CD4-positive, CD25-positive, alpha-beta regulatory T cell (primary cell): ENCODE data around the gene GJA1. TPM values are rescaled to one million over a fixed set of nuclear protein-coding genes. Genes with fewer than 3 reads are reported as not detected.
A peak's percentile ranks its signal among the peaks of the same experiment; 100 is the strongest.
"Not testable (repeated sequence)": the region's sequence is repeated elsewhere in the genome, so short reads cannot be mapped to it uniquely, and the experiment has no call there.

Experiments
- ATAC-seq, 2 donors: fragments of 150-1000 bp; cut with Tn5 transposase; one replicate each; pipeline ENCODE4 v1.10.0; 2021; ENCODE audit warnings: low read depth in 2 of 2, moderate number of reproducible peaks in 2 of 2, moderate library complexity in 1 of 2
- DNase-seq, 3 donors: peaks; one replicate each; pipeline versions ENCODE4 v3.0.0 to v3.0.0-alpha.2; 2012 to 2022; ENCODE audit warnings: mixed read lengths in 1 of 3
- H3K27ac ChIP-seq: one replicate; pipeline ENCODE4 v1.7.0; 2013; ENCODE audit warnings: mild to moderate bottlenecking, low read length; ENCODE audit not compliant: insufficient read depth, poor library complexity, severe bottlenecking
- H3K27me3 ChIP-seq: one replicate; pipeline ENCODE4 v1.7.0; 2013; ENCODE audit warnings: low read length; ENCODE audit not compliant: control insufficient read depth, insufficient read depth
- H3K36me3 ChIP-seq: one replicate; pipeline ENCODE4 v1.7.0; 2013; ENCODE audit warnings: mild to moderate bottlenecking, low read length, moderate library complexity; ENCODE audit not compliant: control insufficient read depth, insufficient read depth
- H3K4me1 ChIP-seq: 2 replicates; pipeline ENCODE4 v1.7.0; 2013; ENCODE audit warnings: mild to moderate bottlenecking, low read length; ENCODE audit not compliant: insufficient read depth, control insufficient read depth, poor library complexity, severe bottlenecking
- H3K4me3 ChIP-seq: one replicate; pipeline ENCODE4 v1.7.0; 2013; ENCODE audit warnings: low read depth, mild to moderate bottlenecking, low read length, moderate library complexity
- H3K9me3 ChIP-seq, 2 experiments: 1 replicate in 1 of 2; 2 replicates in 1 of 2; pipeline ENCODE4 v1.7.0; 2013; ENCODE audit warnings: low read length in 2 of 2, mild to moderate bottlenecking in 1 of 2, moderate library complexity in 1 of 2; ENCODE audit not compliant: control insufficient read depth in 2 of 2
- H3K27ac Mint-ChIP-seq, 3 donors: one replicate each; pipeline ENCODE4 v1.8.0; 2020 to 2022; ENCODE audit warnings: mild to moderate bottlenecking in 3 of 3, mixed read lengths in 3 of 3, moderate library complexity in 2 of 3
- H3K27me3 Mint-ChIP-seq: one replicate; pipeline ENCODE4 v1.8.0; 2022; ENCODE audit warnings: mild to moderate bottlenecking, mixed read lengths
- H3K36me3 Mint-ChIP-seq: one replicate; pipeline ENCODE4 v1.8.0; 2020; ENCODE audit warnings: mixed read lengths
- H3K4me1 Mint-ChIP-seq, 4 donors: one replicate each; pipeline ENCODE4 v1.8.0; 2020 to 2022; ENCODE audit warnings: mixed read lengths in 4 of 4, mild to moderate bottlenecking in 1 of 4
- H3K4me3 Mint-ChIP-seq, 4 donors: one replicate each; pipeline ENCODE4 v1.8.0; 2020 to 2022; ENCODE audit warnings: mild to moderate bottlenecking in 4 of 4, mixed read lengths in 4 of 4, moderate library complexity in 3 of 4
- H3K9me3 Mint-ChIP-seq, 7 donors: one replicate each; pipeline ENCODE4 v1.8.0; 2020 to 2022; ENCODE audit warnings: mixed read lengths in 7 of 7, mild to moderate bottlenecking in 3 of 7, moderate library complexity in 2 of 7
- polyA plus RNA-seq, 4 donors: library from polyadenylated mRNA; unstranded; fragments of 300-500 nt; fragmentation: Illumina TruSeq; gene quantifications; one replicate each; pipeline ENCODE4 v1.2.3, GENCODE V29; 2021
- total RNA-seq: library from RNA; stranded (reverse); gene quantifications from one replicate; pipeline ENCODE4 v1.2.3, GENCODE V29; 2022

Gene GJA1
- total RNA-seq (not detected), polyA plus RNA-seq (not detected)

GRCh38 chr6:121435444-121436069 is at the start of gene GJA1:
Gene GJA1 (plus strand): TSS chr6:121435646. CDS start chr6:121446848, 11,202 bp downstream.
- Histone ChIP-seq H3K27me3 (peaks cover 28% of the 10 kb centered on the region), H3K4me1 (peaks cover 8% of the 10 kb centered on the region), H3K9me3 (no peaks in the 10 kb centered on the region), H3K4me3 (peak within 1 kb of the TSS; percentile 10), H3K27ac (no peak within 1 kb of the TSS), H3K36me3 (no peaks in the 10 kb centered on the region)
- Mint-ChIP-seq H3K4me3 (peak within 1 kb of the TSS in 3 of 4 donors; percentile 65 to 83 (median 71)), H3K4me1 (peaks cover 0 to 27% (median 9%) of the 10 kb centered on the region in 4 donors), H3K27ac (no peak within 1 kb of the TSS), H3K9me3 (no peaks in the 10 kb centered on the region), H3K27me3 (peaks cover 48% of the 10 kb centered on the region), H3K36me3 (no peaks in the 10 kb centered on the region)
- DNase-seq (no peak), ATAC-seq (no peak)

- not testable (repeated sequence) for H3K27ac ChIP-seq, H3K27ac Mint-ChIP-seq, H3K4me1 Mint-ChIP-seq, H3K4me3 Mint-ChIP-seq, H3K9me3 Mint-ChIP-seq, H3K4me1 ChIP-seq, H3K9me3 ChIP-seq, ATAC-seq, H3K36me3 ChIP-seq, DNase-seq, H3K4me3 ChIP-seq, H3K27me3 Mint-ChIP-seq, H3K27me3 ChIP-seq, H3K36me3 Mint-ChIP-seq
Observed at GRCh38 chr6:121386551-121386950, 48.9 kb upstream of the GJA1 start.

GRCh38 chr6:121389419-121389818 is 46.0 kb upstream of the GJA1 start:
- no peaks in the 10 kb centered on the region for H3K36me3 Mint-ChIP-seq
- H3K4me3 Mint-ChIP-seq: no peak overlapping the region
- Histone ChIP-seq H3K27me3 (no peaks in the 10 kb centered on the region), H3K4me1 (no peaks in the 10 kb centered on the region), H3K27ac (no peak overlapping the region), H3K4me3 (no peak overlapping the region), H3K9me3 (no peaks in the 10 kb centered on the region), H3K36me3 (no peaks in the 10 kb centered on the region)
- no peak for DNase-seq
- H3K27ac Mint-ChIP-seq: no peak overlapping the region
- no peaks in the 10 kb centered on the region for H3K4me1 Mint-ChIP-seq
- peaks cover 8% of the 10 kb centered on the region for H3K27me3 Mint-ChIP-seq
- no peak for ATAC-seq
- peaks cover 0 to 5% (median 0%) of the 10 kb centered on the region in 7 donors for H3K9me3 Mint-ChIP-seq

GRCh38 chr6:121393731-121394505 is 41.5 kb upstream of the GJA1 start:
- no peak overlapping the region for H3K27ac Mint-ChIP-seq
- H3K27ac ChIP-seq: no peak overlapping the region
- no peaks in the 10 kb centered on the region for H3K36me3 ChIP-seq
- H3K27me3 Mint-ChIP-seq: peaks cover 4% of the 10 kb centered on the region
- no peaks in the 10 kb centered on the region for H3K27me3 ChIP-seq
- H3K4me1 Mint-ChIP-seq: no peaks in the 10 kb centered on the region
- no peak overlapping the region for H3K4me3 Mint-ChIP-seq
- no peak for ATAC-seq
- no peaks in the 10 kb centered on the region for H3K4me1 ChIP-seq
- peaks cover 0 to 3% (median 0%) of the 10 kb centered on the region in 7 donors for H3K9me3 Mint-ChIP-seq
- no peaks in the 10 kb centered on the region for H3K9me3 ChIP-seq
- H3K36me3 Mint-ChIP-seq: no peaks in the 10 kb centered on the region
- DNase-seq: no peak
- H3K4me3 ChIP-seq: no peak overlapping the region

GRCh38 chr6:121395736-121396135 is 39.7 kb upstream of the GJA1 start:
- no peaks in the 10 kb centered on the region for H3K27me3 ChIP-seq
- H3K4me1 ChIP-seq: no peaks in the 10 kb centered on the region
- no peaks in the 10 kb centered on the region for H3K36me3 ChIP-seq
- Mint-ChIP-seq H3K4me1 (no peaks in the 10 kb centered on the region), H3K27ac (no peak overlapping the region), H3K4me3 (no peak overlapping the region), H3K27me3 (no peaks in the 10 kb centered on the region), H3K36me3 (no peaks in the 10 kb centered on the region), H3K9me3 (no peaks in the 10 kb centered on the region)
- no peaks in the 10 kb centered on the region for H3K9me3 ChIP-seq
- DNase-seq: no peak
- no peak overlapping the region for H3K27ac ChIP-seq
- no peak overlapping the region for H3K4me3 ChIP-seq
- no peak for ATAC-seq

GRCh38 chr6:121397188-121397587 is 38.3 kb upstream of the GJA1 start:
- not testable (repeated sequence) for H3K27ac Mint-ChIP-seq, DNase-seq, H3K36me3 Mint-ChIP-seq, H3K27ac ChIP-seq, H3K4me1 Mint-ChIP-seq, H3K4me1 ChIP-seq, H3K9me3 ChIP-seq, H3K9me3 Mint-ChIP-seq, ATAC-seq, H3K27me3 ChIP-seq, H3K4me3 Mint-ChIP-seq, H3K4me3 ChIP-seq, H3K27me3 Mint-ChIP-seq, H3K36me3 ChIP-seq

GRCh38 chr6:121398127-121398526 is 37.3 kb upstream of the GJA1 start:
- Histone ChIP-seq H3K4me3 (no peak overlapping the region), H3K9me3 (no peaks in the 10 kb centered on the region), H3K27ac (no peak overlapping the region), H3K4me1 (no peaks in the 10 kb centered on the region), H3K27me3 (no peaks in the 10 kb centered on the region), H3K36me3 (no peaks in the 10 kb centered on the region)
- Mint-ChIP-seq H3K9me3 (no peaks in the 10 kb centered on the region), H3K4me3 (no peak overlapping the region), H3K4me1 (no peaks in the 10 kb centered on the region), H3K36me3 (no peaks in the 10 kb centered on the region), H3K27me3 (no peaks in the 10 kb centered on the region), H3K27ac (no peak overlapping the region)
- DNase-seq (no peak), ATAC-seq (no peak)

GRCh38 chr6:121399966-121400365 is 35.5 kb upstream of the GJA1 start:
- Mint-ChIP-seq H3K27me3 (no peaks in the 10 kb centered on the region), H3K9me3 (no peaks in the 10 kb centered on the region), H3K36me3 (no peaks in the 10 kb centered on the region), H3K27ac (no peak overlapping the region), H3K4me1 (no peaks in the 10 kb centered on the region), H3K4me3 (no peak overlapping the region)
- no peaks in the 10 kb centered on the region for H3K27me3 ChIP-seq
- no peaks in the 10 kb centered on the region for H3K36me3 ChIP-seq
- no peaks in the 10 kb centered on the region for H3K9me3 ChIP-seq
- H3K27ac ChIP-seq: no peak overlapping the region
- DNase-seq (no peak), ATAC-seq (no peak)
- no peaks in the 10 kb centered on the region for H3K4me1 ChIP-seq
- H3K4me3 ChIP-seq: no peak overlapping the region
